ENCODE measurements around the gene NDE1. TPM values are rescaled to one million over a fixed set of nuclear protein-coding genes. Genes with fewer than 3 reads are reported as not detected.
"Not testable (repeated sequence)": the region's sequence is repeated elsewhere in the genome, so short reads cannot be mapped to it uniquely, and the experiment has no call there.

Gene NDE1
- total RNA-seq, 1 donor from 2014 or later, result 6.5 TPM

DNA sequence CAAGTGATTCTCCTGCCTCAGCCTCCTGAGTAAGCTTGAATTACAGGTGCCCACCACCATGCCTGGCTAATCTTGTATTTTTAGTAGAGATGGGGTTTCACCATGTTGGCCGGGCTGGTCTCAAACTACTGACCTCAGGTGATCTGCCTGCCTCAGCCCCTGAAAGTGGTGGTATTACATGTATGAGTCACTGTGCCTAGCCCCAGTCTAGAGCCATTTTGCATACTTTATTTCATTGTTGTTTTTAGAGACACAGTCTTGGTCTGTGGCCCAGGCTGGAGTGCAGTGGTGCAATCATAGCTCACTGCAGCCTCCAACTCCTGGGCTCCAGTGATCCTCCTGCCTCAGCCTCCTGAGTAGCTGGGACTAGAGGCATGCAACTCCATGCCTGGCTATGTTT, 42.5 kb downstream of the NDE1 start:
- DNase-seq (ENCODE audit: low read depth), result not testable (repeated sequence)

DNA sequence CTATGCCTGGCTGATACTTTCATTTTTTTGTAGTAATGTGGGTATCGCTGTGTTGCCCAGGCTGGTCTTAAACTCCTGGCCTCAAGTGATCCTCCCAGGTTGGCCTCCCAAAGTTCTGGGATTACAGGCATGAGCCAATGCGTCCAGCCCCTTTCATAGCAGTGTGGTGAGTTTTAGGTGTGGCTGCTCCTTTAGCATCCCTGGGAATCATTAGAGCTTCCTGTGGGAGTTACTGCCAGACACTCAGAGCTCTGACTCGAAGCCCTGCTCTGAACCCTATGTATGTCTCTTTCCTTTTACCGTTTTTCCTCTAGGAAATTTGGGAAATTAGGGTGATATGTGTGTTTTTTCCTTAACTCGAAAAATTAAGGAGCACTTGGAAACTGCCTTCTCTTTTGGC, 44.5 kb downstream of the NDE1 start:
- DNase-seq (ENCODE audit: low read depth), result no peak

DNA sequence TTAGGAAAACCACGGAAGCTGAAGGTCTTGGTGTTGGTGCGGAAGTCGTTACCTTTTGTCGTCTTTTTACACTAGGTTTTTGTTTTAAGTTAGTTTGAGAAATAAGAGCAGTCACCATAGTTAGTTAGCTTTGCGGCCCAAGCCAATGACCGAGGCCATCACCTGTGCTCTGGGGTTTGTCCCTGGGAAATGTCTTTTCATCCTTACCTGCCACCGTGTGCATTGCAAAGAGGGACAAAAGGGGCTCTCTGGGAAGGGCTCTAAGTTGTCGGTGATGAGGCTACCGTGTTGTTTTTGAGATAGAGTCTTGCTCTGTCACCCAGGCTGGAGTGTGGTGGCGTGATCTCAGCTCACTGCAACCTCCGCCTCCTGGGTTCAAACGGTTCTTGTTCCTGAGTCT, 49.8 kb downstream of the NDE1 start:
- DNase-seq (ENCODE audit: low read depth), result no peak

DNA sequence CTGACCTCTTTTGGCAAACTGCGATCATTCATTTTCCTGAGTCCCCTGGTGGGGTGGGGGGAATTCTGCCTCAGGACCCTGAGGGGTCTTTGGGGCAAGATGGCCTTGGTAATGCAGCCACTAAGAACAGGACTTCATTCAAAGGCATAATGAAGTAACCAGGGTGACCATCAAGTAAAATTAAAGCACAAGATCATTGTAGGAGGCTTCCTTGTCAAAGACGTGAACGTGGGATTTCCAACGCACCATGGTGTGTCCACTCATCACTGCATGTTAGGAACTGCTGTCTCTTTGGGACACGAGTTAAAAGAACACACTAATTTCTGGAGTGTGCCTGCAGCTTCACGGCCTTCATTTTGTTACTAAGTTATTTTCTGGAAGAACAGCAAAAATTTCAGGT, 51.3 kb downstream of the NDE1 start:
- no peak for DNase-seq (ENCODE audit: low read depth)

DNA sequence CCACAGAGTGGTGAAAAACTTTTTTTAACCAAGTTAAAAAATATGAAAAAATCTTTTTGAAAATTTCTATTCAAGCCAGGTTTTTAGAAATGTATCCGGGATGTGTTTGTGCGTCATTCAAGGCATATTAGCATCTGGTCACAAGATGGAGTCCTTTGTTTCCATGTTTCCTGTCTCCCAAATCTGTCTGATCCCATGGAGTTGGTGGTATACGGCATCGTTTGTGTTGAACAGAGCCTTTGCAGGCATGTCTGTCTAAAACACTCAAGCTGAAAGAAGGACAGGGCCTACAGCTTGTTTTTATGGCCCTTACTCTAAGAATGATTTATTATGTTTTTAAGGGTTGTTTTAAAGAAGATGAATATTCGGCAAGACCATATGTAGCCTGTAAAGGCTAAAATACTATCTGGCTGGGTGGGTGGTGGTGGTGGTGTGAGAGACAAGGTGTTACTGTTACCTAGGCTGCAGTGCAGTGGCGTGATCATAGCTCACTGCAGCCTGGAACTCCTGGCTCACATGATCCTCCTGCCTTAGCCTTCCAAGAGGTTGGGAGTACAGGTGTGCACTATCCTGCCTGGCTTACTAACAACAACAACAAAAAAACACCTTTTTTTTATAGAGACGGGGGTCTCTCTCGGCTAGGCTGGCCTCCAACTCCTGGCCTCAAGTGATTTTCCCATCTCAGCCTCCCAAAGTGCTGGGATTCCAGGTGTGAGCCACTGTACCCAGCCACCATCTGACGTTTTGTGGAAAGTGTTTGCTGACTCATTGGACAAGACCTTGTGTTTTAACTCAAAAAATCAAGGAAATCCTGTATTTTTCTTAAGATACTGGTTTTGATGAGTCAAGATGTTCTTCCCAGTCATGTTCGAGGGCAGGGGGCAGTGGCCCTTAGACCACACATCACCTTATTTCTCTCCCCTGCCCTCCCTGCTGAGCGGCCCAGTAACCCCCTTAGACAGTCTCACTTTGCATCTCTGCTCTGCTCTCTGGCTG, 52.2 kb downstream of the NDE1 start:
- no peak for DNase-seq (ENCODE audit: low read depth)

DNA sequence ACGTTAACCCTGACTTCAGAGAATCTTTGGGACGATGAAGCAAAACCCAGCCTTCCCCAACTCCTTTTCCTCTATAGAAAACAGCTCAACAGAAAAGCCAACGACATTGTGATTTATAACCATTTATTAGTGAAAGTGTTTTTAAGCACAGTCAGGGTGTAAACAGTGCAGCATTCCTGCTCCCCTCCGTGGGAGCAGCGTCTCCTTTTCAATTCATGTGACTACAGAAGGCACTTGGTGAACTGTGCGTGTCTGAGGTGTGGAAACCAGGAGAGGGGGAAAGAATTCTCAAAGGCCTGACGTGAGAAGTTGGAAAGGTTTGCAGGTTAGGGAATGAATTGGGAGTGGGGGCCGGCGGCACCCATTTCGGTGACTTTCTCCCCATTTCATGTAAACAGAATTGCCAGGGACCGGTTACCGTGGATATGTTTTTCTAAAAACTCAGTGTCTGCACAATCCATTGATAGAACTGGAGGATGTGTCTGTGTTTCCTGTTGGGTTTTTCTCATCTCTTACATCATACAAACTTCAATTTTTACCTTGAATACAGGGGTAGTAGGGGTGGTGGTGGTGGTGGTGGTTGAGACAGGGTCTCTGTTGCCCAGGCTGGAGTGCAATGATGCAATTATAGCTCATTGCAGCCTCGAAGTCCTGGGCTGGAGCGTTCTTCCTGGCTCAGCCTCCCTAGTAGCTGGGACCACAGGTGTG, 53.1 kb downstream of the NDE1 start:
- no peak for DNase-seq (ENCODE audit: low read depth)

DNA sequence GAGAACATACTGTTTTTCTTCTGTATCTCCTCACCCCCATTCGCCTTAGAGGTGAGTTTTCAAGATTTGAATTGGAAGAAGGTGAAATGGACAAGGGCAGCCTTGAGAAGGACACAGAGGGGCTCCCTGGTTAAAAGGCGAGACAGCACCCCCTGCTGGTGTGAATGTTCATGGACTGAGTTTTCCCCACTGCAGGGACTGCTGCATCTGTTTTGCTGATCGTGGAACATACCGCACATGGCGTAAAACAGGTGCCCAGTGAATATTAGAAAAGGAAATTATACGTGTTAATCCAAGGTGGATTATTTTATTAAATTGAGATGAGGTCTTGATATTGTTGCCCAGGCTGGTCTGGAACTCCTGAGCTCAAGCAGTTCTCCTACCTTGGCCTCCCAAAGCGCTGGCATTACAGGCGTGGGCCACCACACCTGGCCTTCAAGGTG, 54.5 kb downstream of the NDE1 start:
- DNase-seq (ENCODE audit: low read depth), result peak; percentile 76

DNA sequence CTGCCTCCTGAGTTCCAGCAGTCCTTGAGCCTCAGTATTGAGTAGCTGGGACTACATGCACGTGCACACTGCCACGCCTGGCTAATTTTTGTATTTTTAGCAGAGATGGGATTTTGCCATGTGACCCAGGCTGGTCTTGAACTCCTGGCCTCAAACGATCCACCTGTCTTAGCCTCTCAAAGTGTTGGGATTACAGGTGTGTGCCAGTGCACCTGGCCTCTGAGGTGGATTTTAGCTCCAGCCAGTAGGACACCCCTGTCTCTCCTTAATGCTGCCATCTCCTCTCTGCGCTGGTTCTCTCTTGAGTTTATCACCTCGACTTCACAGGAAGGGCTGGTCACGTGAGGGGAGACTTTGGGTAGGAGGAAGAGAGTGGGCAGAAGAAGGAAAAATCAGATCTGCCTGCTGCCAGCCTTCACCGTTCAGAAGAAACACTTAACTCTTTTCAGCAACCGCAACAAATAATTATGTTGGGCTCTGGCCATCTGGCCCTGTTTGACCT, 55.1 kb downstream of the NDE1 start:
- DNase-seq (ENCODE audit: low read depth), result no peak

DNA sequence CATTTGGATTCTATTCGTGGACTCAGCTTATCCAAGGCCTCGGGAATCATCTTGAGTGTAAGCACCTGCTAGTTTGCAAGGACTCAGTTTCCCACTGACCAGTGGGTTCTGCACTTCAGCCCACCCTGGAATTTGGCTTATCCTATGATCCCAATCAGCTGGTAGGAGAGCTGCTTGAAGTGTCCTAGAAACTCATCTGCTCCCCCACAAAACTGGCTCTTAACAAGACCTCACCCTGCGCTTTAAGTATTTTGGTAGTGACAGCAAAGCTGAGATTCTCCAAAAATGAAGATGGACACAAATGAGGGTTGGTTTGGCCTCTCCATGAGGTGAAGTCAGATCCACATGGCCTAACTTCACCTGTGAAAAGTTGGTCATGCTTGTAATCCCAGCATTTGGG, 57.3 kb downstream of the NDE1 start:
- no peak for DNase-seq (ENCODE audit: low read depth)

DNA sequence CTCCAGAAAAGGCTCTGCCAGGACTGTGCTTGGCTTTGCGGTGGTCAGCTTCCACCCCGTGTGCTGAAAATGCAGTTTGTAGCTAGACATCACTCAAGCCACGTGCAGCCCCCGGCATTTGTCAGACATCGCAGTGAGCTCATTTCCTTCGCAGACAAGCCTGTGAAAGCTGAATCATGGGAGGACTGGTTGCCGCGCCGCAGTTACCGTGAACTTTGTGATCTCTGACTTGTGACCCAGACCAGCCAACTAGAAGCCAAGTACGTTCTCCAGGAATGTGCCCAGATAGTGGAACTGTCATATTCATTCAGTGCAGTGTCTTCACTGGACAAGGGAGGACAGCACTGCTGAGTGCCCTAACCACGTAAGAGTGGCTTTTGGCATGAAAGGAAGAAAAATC, 58.1 kb downstream of the NDE1 start:
- DNase-seq (ENCODE audit: low read depth), result no peak

DNA sequence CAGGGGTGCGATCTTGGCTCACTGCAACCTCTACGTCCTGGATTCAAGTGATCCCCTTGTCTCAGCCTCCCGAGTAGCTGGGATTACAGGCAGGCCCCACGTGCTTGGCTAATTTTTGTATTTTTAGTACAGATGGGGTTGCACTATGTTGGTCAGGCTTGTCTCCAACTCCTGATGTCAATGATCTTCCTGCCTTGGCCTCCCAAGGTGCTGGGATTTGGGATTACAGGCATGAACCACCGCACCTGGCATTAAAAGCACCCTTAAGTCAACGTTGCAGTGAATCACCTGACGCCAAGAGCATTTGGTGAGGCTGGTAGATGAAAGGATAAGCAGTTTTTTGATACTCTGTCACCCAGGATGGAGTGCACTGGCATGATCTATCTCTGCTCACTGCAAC, 59.0 kb downstream of the NDE1 start:
- no peak for DNase-seq (ENCODE audit: low read depth)

DNA sequence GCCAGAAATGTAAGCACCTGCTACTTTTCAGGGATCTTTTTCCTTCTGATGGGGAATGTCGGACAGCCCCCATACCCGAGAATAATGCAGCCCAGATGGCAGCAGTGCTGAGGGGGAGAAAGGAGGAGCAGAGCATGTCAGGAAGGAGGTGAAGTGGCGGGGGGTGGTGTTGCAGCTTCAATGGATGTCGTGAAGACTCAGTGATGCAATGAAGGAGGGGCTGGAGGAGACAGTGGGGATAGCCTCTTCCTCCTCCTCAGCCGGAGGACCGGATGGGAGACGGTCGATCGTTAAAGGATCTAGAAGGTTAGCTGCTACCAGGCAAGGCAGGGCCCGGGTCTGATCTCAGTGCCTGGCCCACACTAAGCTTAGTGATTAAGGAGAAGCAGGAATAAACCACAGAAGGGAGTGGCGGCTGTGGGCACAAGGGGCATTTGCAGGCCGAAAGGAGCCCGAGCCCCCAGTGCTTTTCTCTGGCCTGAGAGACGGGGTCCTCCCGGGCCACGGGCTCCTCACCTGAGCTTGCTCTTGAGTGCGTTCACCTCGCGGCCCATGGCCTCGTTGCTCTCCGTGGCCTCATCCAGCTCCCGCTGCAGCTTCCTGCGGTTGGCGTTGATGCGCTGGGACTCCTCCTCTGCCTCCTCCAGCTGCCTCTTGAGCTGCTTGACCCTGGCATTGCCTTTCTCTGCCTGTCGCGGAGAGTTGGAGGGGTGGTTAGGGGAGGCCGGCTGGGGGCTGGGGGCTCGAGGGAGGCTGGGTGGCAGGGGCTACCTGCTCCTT, 64.5 kb downstream of the NDE1 start:
- DNase-seq (ENCODE audit: low read depth), result no peak

DNA sequence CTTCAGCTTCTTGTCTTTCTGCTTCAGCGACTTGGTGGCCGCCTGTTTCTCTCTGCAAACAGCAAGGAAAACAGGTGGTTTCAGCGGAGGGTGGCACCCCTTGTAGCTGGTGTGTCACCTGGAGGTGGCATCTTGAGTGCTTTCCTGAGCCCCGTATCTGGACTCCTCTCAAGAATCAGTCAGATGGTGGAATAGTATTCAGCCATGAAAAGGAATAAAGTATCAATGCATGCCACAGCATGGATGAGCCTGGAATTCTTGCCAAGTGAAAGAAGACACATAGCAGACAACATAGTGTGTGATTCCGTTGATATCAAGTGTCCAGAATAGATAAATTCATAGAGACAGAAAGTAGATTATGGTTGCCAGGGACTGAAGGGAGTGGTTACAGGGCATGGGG, 65.2 kb downstream of the NDE1 start:
- DNase-seq (ENCODE audit: low read depth), result no peak

DNA sequence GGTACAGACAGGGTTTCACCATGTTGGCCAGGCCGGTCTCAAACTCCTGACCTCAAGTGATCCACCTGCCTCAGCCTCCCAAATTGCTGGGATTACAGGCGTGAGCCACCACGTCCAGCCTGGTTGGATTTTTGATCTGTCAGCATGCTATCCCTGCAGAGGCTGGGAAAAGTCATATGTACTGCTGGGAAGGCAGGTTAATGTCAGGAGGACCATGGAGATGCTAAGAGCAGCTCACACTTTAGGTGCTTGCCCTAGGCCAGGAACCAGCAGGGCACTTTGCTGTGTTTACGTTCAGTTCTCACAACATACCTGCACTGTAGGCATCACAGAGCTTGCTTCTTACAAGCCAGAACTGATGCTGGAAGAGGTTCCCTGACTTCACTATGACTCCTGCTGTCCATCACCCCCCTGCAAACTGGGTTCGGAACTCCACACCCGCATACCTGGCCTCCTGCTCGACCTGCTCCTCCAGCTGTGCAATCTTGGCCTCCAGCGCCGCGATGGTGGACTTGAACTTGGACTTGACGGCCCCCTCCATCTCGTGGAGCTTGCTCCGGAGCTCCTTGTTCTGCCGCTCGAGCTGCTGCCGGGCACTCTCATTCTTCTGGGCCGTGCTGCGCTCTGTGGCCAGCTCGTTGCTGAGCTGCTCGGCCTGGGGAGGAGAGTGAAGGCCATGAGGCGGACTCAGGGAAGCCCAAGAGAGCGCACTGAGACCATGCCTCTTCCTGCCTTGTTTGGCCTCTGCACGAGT, 66.8 kb downstream of the NDE1 start:
- DNase-seq (ENCODE audit: low read depth), result no peak

DNA sequence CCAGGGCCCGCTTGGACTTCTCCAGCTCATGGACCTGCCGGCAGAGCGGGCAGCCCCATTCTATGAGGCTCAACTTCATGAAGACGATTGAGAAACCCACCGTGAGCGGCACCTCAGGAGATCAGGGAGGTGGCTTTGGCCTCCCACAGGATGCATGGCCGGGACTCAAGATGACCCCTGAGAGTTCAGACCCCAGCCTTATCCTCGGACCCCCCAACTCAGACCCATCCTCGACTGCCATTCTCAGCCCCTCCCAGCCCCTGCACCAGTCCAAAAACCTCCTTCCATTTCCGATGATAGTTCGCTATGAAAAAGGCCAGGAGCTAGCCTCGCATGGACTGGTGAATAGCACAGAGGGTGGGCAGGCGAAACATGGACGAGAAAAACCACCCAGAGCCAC, 71.0 kb downstream of the NDE1 start:
- no peak for DNase-seq (ENCODE audit: low read depth)

DNA sequence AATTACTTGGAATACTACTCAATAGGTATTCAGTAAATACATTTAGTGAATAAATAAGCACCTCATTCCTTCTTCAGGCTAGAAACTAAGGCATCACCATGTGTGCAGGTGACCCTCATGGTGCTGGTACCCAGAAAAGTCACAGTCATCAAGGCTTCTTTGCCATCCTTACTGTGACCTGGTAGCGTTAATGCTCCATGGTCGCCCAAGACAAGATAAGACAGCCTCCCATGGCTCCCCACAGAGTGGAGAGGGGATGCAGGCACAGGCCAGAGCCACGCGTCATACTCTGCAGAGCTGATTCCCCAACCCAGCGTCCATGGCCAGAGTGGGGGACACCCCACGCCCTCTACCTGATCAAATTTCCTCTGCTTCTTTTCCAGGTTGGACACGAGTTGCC, 73.8 kb downstream of the NDE1 start:
- no peak for DNase-seq (ENCODE audit: low read depth)

DNA sequence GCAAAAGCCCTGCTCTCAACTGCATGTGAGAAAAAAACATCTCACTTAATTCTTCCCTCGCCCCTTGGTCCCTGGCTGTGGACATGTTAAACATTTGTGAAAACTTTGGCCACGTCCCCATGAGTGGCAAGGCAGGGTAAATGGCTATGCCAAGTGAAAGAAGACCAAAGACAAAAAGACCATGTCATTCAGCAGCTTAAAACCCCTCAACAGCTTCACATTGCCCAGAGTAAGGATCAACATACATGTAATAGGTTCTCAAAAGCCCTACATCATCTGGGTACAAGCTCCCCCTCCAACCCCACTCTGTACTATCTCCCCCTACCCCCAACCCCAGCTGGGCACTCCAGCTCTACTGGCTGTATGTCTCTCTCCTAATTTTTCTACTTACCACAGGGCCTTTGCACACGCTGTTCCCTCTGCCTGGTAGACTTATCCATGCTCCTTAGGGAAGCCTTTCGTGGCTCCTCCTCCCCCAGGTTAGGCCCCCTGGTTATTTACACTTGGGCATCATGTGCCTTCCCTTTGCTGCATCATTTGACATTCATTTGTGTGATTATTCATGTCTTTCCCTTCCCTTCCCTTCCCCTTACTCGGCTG, 75.7 kb downstream of the NDE1 start:
- no peak for DNase-seq (ENCODE audit: low read depth)

DNA sequence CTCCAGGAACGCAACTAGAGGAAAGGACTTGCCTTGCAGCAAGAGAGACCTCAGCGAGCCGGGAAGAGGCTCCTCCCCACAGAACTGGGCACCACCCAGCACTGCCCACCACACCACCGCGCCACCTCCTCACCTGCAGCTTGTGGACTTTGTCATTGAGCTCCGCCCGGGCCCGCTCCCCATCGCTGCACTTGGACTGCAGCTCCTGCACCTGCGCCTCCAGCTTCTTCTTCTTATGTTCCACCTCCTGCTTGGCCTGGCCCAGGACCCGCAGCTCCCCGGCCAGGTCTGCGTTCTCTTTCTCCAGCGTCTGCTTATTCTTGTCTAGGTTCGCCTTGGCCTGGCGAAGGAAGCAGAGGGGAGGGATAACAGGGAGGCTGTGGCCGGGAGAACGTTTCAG, 76.7 kb downstream of the NDE1 start:
- no peak for DNase-seq (ENCODE audit: low read depth)

DNA sequence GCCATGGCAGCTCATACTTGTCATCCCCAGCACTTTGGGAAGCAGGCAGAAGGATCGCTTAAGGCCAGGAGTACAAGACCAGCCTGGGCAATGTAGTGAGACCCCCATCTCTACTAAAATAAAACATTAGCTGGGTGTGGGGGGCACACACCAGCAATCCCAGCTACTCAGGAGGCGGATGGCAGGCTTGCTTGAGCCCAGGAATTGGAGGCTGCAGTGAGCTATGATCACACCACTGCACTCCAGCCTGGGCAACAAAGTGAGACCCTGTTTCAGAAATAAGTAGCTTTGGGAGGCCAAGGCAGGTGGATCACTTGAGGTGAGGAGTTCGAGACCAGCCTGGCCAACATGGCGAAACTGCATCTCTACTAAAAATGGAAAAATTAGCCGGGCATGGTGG, 77.7 kb downstream of the NDE1 start:
- DNase-seq (ENCODE audit: low read depth), result not testable (repeated sequence)

DNA sequence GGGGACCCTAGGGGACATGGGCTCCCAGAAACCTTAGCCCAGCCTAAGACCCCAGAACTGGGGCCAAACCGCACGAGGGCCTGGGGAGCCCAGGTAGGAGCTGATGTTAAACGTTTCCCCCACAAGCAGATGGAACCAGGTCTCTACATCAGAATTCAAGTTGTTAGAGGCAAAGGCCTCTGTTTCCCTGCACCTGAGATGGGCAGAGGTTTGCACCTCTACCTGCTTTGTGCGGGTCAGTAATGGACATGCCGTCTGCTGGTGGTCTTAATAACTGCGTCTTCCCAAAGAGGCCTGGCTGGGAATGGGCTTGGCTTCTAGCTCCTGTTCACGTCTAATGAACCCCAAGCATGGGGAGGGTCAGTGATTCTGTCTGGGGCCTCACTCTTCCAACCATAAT, 79.1 kb downstream of the NDE1 start:
- DNase-seq (ENCODE audit: low read depth), result no peak
